Activated CD8-positive, alpha-beta T cell treated with anti-CD3 and anti-CD28 coated beads for 36 hours (primary cell): Measurements from ENCODE around the gene SLC8A1. TPM values are rescaled to one million over a fixed set of nuclear protein-coding genes. Genes with fewer than 3 reads are reported as not detected.

Source experiments
- ATAC-seq: fragments of 200-7000 bp; cut with Tn5 transposase; one replicate; pipeline ENCODE4 v1.10.0; 2021; ENCODE audit warnings: mild to moderate bottlenecking, moderate library complexity
- CTCF ChIA-PET: fragments of 350-600 bp; sonication (Branson Sonifier 250); formaldehyde crosslinking; loops from one replicate; lab custom pipeline; 2021; ENCODE audit warnings: antibody characterized with exemption; lab: Charles Lee
- POLR2A ChIA-PET: fragments of 350-600 bp; sonication (Branson Sonifier 250); formaldehyde crosslinking; loops from one replicate; lab custom pipeline; 2021; ENCODE audit warnings: antibody characterized with exemption; lab: Charles Lee
- DNase-seq: peaks from one replicate; pipeline ENCODE4 v3.0.0-alpha.2; 2020
- H3K27ac Mint-ChIP-seq: one replicate; pipeline ENCODE4 v1.8.0; 2021; ENCODE audit warnings: mild to moderate bottlenecking, mixed read lengths
- H3K27me3 Mint-ChIP-seq: one replicate; pipeline ENCODE4 v1.8.0; 2021; ENCODE audit warnings: mixed read lengths
- H3K36me3 Mint-ChIP-seq: one replicate; pipeline ENCODE4 v1.8.0; 2021; ENCODE audit warnings: low read depth, mixed read lengths
- H3K4me1 Mint-ChIP-seq: one replicate; pipeline ENCODE4 v1.8.0; 2021; ENCODE audit warnings: low read depth, mixed read lengths
- H3K4me3 Mint-ChIP-seq: one replicate; pipeline ENCODE4 v1.8.0; 2021; ENCODE audit warnings: mild to moderate bottlenecking, moderate library complexity, mixed read lengths
- H3K9me3 Mint-ChIP-seq: one replicate; pipeline ENCODE4 v1.8.0; 2021; ENCODE audit warnings: mixed read lengths
- intact Hi-C: fragments of 100-400 bp; cut with micrococcal nuclease; formaldehyde crosslinking; loops from one replicate; pipeline ENCODE4 v1.10.0; 2022
- total RNA-seq, 2 experiments: library from RNA; stranded (reverse); gene quantifications; one replicate each; pipeline ENCODE4 v1.2.3, GENCODE V29; 2021
- TF ChIP-seq, protein P1 (sequence below): fragments of 200-600 bp; IDR thresholded peaks from one replicate; pipeline ENCODE4 v1.8.0; 2022; ENCODE audit warnings: antibody characterized with exemption, mild to moderate bottlenecking

Gene SLC8A1
- total RNA-seq, 2 experiments from 2014 or later, result 0.23 to 0.34 TPM

DNA sequence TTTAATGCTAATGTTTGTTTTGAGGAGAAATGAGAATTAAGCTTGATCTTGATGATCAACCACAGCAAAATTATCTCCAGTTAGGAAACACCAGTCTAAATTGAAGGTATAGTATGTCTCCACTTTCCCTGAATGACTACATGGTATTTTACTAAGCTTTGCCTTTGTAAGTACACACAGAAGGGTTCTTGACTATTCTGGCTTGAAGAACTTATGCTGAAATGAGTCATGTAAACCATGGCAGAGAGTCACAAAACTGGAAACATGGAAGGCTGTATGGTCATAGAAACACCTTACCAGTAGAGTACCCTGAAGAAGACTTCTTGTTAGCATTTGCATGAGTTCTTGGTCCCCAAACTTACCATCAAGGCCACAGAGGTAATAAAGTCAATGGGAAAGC is 250.5 kb downstream of the SLC8A1 start:
- ChIA-PET CTCF (no interaction called here), POLR2A (no interaction called here)
- H3K36me3 Mint-ChIP-seq, result no peaks in the 10 kb centered on the region
- no peaks in the 10 kb centered on the region for H3K27me3 Mint-ChIP-seq
- ATAC-seq (no peak), DNase-seq (no peak)
- no peaks in the 10 kb centered on the region for H3K9me3 Mint-ChIP-seq
- H3K27ac Mint-ChIP-seq, result no peak overlapping the region
- H3K4me1 Mint-ChIP-seq, result no peaks in the 10 kb centered on the region
- intact Hi-C loops, result no loop called here
- H3K4me3 Mint-ChIP-seq, result no peak overlapping the region
- TF ChIP-seq, protein P1, sequence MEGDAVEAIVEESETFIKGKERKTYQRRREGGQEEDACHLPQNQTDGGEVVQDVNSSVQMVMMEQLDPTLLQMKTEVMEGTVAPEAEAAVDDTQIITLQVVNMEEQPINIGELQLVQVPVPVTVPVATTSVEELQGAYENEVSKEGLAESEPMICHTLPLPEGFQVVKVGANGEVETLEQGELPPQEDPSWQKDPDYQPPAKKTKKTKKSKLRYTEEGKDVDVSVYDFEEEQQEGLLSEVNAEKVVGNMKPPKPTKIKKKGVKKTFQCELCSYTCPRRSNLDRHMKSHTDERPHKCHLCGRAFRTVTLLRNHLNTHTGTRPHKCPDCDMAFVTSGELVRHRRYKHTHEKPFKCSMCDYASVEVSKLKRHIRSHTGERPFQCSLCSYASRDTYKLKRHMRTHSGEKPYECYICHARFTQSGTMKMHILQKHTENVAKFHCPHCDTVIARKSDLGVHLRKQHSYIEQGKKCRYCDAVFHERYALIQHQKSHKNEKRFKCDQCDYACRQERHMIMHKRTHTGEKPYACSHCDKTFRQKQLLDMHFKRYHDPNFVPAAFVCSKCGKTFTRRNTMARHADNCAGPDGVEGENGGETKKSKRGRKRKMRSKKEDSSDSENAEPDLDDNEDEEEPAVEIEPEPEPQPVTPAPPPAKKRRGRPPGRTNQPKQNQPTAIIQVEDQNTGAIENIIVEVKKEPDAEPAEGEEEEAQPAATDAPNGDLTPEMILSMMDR, result no peak

DNA sequence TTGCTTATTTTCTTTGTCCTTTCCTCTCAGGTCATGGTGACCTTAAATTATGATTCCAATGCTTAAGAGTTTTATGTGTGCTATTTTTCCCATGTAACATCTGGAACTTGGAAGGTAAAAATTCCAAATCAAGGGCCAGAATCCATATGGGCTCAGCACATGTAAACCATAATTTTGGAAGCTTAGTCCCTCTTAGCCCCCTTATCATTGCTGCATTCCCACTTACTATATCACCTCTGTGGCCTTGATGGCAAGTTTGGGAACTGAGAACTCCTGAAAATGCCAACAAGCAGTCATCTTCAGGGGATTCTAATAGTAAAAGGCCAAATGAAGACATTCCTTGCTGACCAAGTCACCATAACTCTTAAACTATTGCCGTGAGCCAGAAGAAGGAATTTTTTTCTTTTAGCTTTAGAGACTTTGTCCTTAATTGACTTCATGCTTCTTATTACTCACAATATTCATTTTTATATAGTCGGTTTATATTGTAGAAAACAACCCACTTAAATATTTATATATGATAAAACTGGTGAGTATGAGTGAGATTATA is 251.4 kb downstream of the SLC8A1 start:
- Mint-ChIP-seq H3K4me1 (no peaks in the 10 kb centered on the region), H3K9me3 (no peaks in the 10 kb centered on the region), H3K27me3 (no peaks in the 10 kb centered on the region), H3K4me3 (no peak overlapping the region), H3K36me3 (no peaks in the 10 kb centered on the region), H3K27ac (no peak overlapping the region)
- ChIA-PET POLR2A (no interaction called here), CTCF (no interaction called here)
- ATAC-seq, result no peak
- intact Hi-C loops, result no loop called here
- TF ChIP-seq, protein P1, result no peak
- DNase-seq, result no peak

DNA sequence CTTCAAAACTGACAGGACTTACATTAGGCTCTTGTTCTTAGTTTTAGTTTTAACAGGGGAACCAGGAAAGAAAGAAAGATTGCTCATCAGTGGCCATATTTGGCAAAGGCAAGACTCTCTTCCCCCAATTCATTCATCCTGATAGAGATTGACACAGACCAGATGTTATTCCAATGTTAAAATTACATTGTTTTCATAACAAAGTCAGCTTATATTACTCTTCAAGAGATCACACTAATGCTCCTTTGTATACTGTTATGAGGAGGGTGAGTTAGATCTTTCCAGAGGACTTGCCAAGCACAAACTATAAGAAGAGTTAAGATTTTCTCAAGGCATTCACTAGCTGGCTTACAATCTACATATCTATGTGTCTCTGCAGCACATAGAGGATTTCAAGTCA is 252.1 kb downstream of the SLC8A1 start:
- Mint-ChIP-seq H3K9me3 (no peaks in the 10 kb centered on the region), H3K4me1 (no peaks in the 10 kb centered on the region), H3K27ac (no peak overlapping the region), H3K27me3 (no peaks in the 10 kb centered on the region), H3K4me3 (no peak overlapping the region), H3K36me3 (no peaks in the 10 kb centered on the region)
- POLR2A ChIA-PET, result no interaction called here
- ATAC-seq (no peak), DNase-seq (no peak)
- CTCF ChIA-PET, result no interaction called here
- TF ChIP-seq, protein P1, result no peak
- intact Hi-C loops, result no loop called here

DNA sequence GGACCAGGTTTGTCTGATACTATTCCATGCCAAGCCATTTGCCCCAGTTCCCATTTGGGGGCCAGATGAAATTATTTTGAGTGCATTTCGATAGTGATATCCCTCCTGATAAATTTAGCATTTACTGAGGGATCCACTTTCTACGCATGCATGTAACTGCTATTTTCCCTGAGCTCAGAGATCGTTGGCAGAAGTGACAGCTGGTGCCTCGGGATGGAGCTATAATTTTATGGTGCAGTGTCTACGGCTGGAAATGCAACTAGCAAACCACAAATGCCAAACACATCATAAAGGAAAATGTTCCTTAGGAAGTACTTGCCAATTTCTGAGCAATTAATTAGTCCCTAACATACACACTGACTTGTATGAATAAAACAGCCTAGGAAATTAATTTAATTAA is 254.8 kb downstream of the SLC8A1 start:
- ChIA-PET CTCF (no interaction called here), POLR2A (no interaction called here)
- Mint-ChIP-seq H3K36me3 (no peaks in the 10 kb centered on the region), H3K4me1 (no peaks in the 10 kb centered on the region), H3K27me3 (no peaks in the 10 kb centered on the region), H3K4me3 (no peak overlapping the region), H3K27ac (no peak overlapping the region), H3K9me3 (no peaks in the 10 kb centered on the region)
- DNase-seq (no peak), ATAC-seq (no peak)
- TF ChIP-seq, protein P1, result no peak
- intact Hi-C loops, result no loop called here

DNA sequence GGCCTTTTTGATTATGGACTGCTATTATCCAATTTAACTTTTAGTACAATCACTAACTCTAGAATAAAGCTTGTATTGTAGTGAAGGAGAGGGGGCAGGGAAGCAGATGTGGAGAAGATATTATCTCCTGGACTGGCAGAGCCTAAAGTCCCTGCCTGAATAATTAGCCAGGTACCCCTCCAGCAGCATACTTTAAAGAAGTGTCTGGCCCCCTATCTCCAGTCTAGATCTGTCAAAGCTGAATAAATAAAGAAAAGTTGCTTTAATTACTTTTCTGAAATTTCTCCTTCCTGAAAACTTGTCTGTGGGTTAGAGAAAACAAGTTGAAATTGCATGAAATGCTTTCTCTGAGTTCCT is 258.2 kb downstream of the SLC8A1 start:
- Mint-ChIP-seq H3K36me3 (no peaks in the 10 kb centered on the region), H3K27me3 (no peaks in the 10 kb centered on the region), H3K4me1 (no peaks in the 10 kb centered on the region), H3K4me3 (no peak overlapping the region), H3K27ac (no peak overlapping the region), H3K9me3 (no peaks in the 10 kb centered on the region)
- no peak for ATAC-seq
- intact Hi-C loops, result no loop called here
- ChIA-PET POLR2A (no interaction called here), CTCF (no interaction called here)
- DNase-seq, result no peak
- TF ChIP-seq, protein P1, result no peak
